Inflammatory macrophage treated with lipopolysaccharide for 4 hours (primary cell): Measurements from ENCODE around the gene FAM89A.

ENCODE experiments used
- DNase-seq: peaks from one replicate; pipeline ENCODE4 v3.0.0-alpha.2; 2020

FAM89A gene

DNA sequence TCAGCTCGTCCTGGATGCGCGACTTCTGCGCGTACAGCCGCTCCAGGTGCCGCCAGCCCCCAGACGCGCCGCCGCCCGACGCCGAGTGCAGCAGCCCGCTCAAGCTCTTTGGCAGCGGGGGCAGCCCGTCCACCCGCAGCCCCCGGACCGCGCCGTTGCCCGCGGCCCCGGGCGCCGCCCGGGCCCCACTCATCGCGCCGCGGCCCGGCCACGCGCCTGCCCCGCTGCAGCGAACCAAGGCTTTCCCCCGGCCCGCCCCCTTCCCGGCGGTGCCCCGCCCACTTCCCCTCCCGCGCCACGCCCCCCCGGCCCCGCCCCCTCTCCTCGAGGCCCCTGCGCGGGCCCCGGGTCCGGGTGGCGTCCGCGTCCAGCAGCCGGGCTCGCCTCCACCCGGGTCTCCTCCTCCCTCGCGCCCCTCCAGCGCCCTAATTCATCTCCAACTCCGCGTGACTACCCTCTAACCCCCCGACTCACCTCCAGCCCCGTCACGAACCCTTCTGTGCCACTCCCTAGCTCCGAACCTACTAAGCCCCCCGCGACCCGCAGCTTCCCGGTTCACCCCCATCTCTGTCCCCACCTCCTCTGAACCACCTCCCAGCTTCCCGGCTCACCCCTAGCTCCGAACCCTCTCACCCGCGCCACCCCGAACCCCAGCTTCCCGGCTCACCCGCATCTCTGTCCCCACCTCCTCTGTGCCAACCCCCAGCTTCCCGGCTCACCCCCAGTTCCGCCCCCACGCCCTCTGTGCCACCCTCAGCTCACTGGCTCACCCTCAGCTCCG lies at the start of gene FAM89A:
Gene FAM89A (minus strand): TSS at position 236 of the 781 bp plus-strand sequence. CDS start 43 bp downstream, at position 193.
- peak; percentile 55 for DNase-seq

- DNase-seq = no peak
Measured at GRCh38 chr1:231084353-231084752, 44.3 kb upstream of the FAM89A start.

DNA sequence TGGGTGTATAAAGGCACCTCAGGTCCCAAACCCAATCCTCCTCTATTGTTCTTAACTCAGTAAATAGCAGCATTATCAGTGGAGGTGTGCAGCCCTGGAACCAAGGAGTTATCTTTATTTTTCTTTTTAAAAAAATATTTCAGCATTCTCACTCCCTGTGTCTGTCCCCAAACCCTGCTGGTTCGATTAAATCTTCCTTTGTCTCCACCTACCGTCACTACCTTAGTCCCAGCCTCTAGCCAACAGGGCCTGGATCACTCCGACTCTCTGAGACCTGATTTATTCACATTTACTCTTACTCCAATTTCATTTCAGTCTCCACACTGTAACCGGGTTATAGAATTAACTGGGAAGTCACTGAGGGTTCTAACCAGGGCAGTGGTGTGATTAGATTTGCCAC lies 39.1 kb upstream of the FAM89A start:
- DNase-seq = no peak

- DNase-seq = no peak
Measured at GRCh38 chr1:231078250-231078649, 38.2 kb upstream of the FAM89A start.

DNA sequence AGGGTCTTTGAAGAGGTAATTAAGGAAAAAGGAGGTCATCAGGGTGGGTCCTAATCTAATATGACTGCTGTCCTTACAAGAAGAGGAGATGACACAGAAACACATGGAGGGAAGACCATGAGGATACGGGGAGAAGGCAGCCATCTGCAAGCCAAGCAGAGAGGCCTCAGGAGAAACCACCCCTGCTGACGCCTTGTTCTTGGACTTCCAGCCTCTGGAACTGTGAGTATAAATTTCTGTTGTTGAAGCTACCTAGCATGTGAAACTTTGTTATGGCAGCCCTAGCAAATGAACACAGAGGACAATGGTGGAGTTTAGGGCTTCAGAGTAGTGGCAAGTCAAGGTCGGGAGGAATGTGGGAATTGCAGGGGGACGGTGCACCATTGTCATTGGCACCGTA lies 36.7 kb upstream of the FAM89A start:
- no peak for DNase-seq

- DNase-seq = no peak
Measured at GRCh38 chr1:231075497-231075896, 35.4 kb upstream of the FAM89A start.

GRCh38 chr1:231075020-231075419 lies 35.0 kb upstream of the FAM89A start:
- DNase-seq = no peak

DNA sequence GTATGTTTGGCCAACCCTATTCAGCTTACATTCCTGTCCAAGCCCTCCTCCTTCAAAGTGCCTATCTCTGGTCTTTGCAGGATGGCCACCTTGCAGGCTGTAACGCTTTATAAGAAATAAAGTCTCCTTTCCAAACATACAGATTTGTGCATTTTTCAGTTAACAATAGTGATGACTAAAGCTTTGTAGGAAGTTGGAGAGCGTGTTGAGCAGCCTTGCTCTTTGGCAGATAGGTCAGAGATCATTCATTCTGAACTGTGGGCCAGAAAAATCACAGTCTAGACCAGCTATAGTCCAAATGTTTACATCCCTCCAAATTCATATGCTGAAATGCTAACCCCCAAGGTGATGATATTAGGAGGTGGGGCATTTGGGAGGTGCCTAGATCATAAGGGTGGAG lies 34.0 kb upstream of the FAM89A start:
- DNase-seq = no peak

GRCh38 chr1:231073331-231073730 lies 33.3 kb upstream of the FAM89A start:
- no peak for DNase-seq

GRCh38 chr1:231072502-231073094 lies 32.5 kb upstream of the FAM89A start:
- no peak for DNase-seq

GRCh38 chr1:231072041-231072440 lies 32.0 kb upstream of the FAM89A start:
- DNase-seq = no peak

DNA sequence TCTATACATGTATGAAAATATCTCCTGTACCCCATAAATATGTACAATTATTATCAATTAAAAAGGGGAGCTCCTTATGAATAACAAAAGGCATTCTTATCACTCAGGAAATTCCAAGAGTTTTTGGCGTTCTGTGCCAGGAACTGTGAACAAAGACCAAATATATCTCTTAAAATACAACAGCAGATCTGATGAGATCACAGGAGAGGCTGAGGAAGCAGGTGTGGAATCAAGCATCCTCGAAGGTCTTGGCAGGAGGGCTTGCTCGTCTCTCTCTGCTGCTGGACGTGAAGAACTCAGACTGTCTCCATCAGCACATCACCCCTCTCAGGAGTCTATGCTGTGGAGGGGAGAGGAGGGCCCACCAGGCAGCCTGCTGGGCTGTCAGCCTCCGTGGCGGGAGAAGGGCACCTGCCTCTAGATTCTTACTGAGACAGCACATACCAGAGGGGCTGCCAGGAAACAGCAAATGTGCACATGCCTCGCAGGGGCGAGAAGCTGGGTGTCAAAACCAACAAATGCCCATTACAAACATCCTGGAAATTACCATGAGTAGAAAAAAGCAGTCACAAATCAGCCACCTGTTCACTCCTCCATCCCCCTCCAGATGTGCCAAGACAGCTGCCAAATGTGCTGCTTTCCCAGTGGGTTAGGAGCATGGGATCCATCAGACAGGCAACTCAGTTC lies 30.8 kb upstream of the FAM89A start:
- DNase-seq = no peak

GRCh38 chr1:231069333-231069732 lies 29.3 kb upstream of the FAM89A start:
- no peak for DNase-seq

- no peak for DNase-seq
Measured at GRCh38 chr1:231068762-231069161, 28.7 kb upstream of the FAM89A start.

DNA sequence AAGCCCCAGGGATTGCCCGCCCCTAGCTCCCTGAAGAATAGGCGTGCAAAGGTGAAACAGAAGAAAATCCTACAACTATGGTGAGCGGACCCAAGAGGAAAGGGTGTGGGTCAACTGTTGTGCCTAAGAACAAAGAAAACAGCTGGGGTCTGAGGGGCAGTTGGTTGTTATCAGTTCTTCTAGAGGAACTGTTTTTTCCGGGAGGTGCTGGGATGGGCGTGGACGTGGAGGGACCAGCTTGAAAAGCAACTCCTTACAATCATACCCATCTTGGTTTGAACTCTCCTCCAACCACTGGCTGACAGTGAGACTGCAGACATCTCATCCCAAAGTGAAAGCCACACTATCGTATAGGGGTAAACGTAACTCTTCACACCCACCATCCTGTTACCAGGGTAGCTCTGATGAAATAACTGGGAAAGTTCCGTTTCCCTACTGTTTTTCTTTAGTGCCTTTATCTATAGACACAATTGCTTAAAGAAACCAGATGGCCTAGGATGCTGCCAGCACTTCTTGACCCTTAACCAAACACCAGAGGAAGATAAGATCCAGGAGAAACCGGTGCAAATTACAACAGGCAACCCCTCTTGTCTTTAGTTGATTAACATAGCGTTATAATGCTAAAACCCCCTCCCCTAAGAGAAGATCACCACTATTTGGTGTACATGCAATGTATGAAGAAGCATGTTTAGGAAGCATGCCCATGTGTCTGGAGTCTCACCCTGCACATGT lies 25.6 kb upstream of the FAM89A start:
- no peak for DNase-seq

DNA sequence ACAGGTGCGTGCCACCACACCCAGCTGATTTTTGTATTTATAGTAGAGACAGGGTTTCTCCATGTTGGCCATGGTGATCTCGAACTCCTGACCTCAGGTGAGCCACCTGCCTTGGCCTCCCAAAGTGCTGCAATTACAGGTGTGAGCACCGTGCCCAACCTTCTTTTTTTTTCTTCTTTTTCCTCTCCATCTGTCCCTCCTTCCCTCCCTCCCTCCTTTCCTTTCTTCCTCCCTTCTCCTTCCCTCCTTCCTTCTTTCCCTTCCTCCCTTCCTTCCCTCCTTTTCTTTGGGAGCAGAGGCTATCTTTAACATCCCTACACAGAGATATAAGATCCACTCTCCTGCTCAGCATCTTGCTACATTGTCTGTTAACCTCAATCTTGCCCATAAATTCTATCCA lies 24.4 kb upstream of the FAM89A start:
- DNase-seq = no peak

- DNase-seq = no peak
Measured at GRCh38 chr1:231063331-231063730, 23.3 kb upstream of the FAM89A start.

DNA sequence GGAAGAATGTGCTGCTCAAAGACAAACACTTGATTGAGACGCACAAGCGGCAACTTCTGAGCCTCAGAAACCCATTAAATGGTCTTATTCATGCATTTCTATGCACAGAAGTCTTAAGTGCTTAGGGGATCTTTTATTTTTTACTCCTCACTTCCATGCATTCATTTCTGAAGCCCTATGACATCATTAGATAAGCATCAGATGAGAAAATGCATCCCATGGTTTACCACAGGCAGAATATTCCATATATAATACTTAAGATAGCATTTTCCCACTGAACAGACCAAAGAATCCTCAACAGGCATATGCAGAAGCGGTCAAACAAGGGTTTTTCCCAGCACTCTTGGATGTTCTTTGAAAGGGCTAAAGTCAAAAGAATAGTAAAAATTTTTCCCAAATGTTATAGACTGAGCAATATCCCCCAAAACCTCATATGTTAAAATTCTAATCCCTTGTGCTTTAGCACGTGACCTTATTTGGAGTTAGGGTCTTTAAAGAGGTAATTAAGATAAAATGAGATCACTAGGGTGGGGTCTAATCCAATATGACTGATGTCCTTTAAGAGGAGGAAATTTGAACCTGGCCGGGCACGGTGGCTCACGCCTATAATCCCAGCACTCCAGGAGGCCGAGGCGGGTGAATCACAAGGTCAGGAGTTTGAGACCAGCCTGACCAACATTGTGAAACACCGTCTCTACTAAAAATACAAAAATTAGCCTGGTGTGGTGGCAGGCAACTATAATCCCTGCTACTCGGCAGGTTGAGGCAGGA lies 22.6 kb upstream of the FAM89A start:
- DNase-seq = no peak

- DNase-seq = no peak
Measured at GRCh38 chr1:231059566-231060193, 19.6 kb upstream of the FAM89A start.

DNA sequence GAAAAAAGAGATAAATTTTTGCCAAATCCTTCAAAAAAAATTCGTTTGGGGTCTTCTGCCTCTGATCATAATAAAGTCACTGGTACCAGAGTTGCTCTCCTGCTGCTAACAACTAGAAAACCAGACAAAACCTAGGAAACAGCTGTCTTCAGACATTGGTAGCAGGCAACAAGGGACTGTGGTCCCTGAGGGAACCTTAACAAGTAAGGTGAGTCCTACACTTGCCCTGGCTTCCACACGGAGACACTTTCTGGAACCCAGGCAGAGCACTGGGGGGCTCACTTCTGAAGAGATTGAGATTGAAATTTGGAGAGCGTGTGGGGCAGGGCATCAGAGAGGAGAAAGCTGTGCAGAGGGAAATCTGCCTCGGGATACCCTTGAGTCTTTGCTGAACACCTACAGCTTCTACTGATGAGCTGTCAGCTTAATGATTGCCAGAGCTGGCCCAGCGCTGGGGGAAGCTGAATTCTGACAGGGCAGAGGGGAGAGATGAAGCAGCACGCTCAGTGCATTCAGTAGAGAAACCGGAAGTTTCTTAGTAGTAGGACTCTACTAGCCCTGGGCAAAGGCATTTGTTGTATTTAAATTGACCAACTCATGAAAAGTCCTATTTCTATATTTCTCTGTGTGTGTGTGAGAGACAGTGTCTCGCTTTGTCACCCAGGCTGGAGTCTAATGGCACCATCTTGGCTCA lies 18.5 kb upstream of the FAM89A start:
- DNase-seq = no peak

GRCh38 chr1:231057410-231057809 lies 17.4 kb upstream of the FAM89A start:
- DNase-seq = no peak
